CD4-positive, alpha-beta T cell (primary cell): Measurements from ENCODE around the gene TLE1. TPM values are rescaled to one million over a fixed set of nuclear protein-coding genes. Genes with fewer than 3 reads are reported as not detected.

Experiments used
- ATAC-seq: fragments of 200-7000 bp; cut with Tn5 transposase; one replicate; pipeline ENCODE4 v1.10.0; 2022; ENCODE audit warnings: mild to moderate bottlenecking; ENCODE audit not compliant: poor library complexity
- CTCF ChIA-PET: fragments of 350-600 bp; sonication (Branson Sonifier 250); formaldehyde crosslinking; loops from one replicate; lab custom pipeline; 2021; ENCODE audit warnings: antibody characterized with exemption, inconsistent platforms; lab: Charles Lee
- POLR2A ChIA-PET: fragments of 350-600 bp; sonication (Branson Sonifier 250); formaldehyde crosslinking; loops from one replicate; lab custom pipeline; 2021; ENCODE audit warnings: antibody characterized with exemption, inconsistent platforms; lab: Charles Lee
- DNase-seq, 14 experiments: peaks; one replicate each; pipeline ENCODE4 v3.0.0-alpha.2; 2013 to 2020; ENCODE audit warnings: mixed read lengths in 2 of 14
- H3K27ac ChIP-seq, 2 donors: one replicate each; pipeline versions ENCODE4 v1.5.1 to v1.7.0; 2013; ENCODE audit warnings: low read length in 2 of 2, low read depth in 1 of 2, mild to moderate bottlenecking in 1 of 2
- H3K27me3 ChIP-seq, 2 experiments: 1 replicate in 1 of 2; 2 replicates in 1 of 2; pipeline versions ENCODE4 v1.6.1 to v1.7.0; 2013; ENCODE audit warnings: low read length in 2 of 2, control low read depth in 1 of 2, mild to moderate bottlenecking in 1 of 2, moderate library complexity in 1 of 2; ENCODE audit not compliant: insufficient read depth in 2 of 2, control insufficient read depth in 1 of 2
- H3K36me3 ChIP-seq: one replicate; pipeline ENCODE4 v1.6.1; 2013; ENCODE audit warnings: low read length, control low read depth; ENCODE audit not compliant: insufficient read depth
- H3K4me1 ChIP-seq: one replicate; pipeline ENCODE4 v1.6.1; 2013; ENCODE audit warnings: low read length, control low read depth; ENCODE audit not compliant: insufficient read depth
- H3K4me3 ChIP-seq: one replicate; pipeline ENCODE4 v1.5.1; 2013; ENCODE audit warnings: mild to moderate bottlenecking, low read length, moderate library complexity
- H3K9me3 ChIP-seq, 2 experiments: 1 replicate in 1 of 2; 2 replicates in 1 of 2; pipeline versions ENCODE4 v1.6.1 to v1.7.0; 2013; ENCODE audit warnings: low read length in 2 of 2, mild to moderate bottlenecking in 2 of 2, control low read depth in 1 of 2, moderate library complexity in 1 of 2; ENCODE audit not compliant: control insufficient read depth in 1 of 2, insufficient read depth in 1 of 2
- H3K27ac Mint-ChIP-seq: one replicate; pipeline ENCODE4 v1.8.0; 2020; ENCODE audit warnings: mixed read lengths
- H3K27me3 Mint-ChIP-seq: one replicate; pipeline ENCODE4 v1.8.0; 2021; ENCODE audit warnings: mixed read lengths
- H3K36me3 Mint-ChIP-seq: one replicate; pipeline ENCODE4 v1.8.0; 2021; ENCODE audit warnings: low read depth, mixed read lengths
- H3K4me1 Mint-ChIP-seq: one replicate; pipeline ENCODE4 v1.8.0; 2021; ENCODE audit warnings: low read depth, mixed read lengths
- H3K4me3 Mint-ChIP-seq: one replicate; pipeline ENCODE4 v1.8.0; 2020; ENCODE audit warnings: mild to moderate bottlenecking, mixed read lengths
- H3K9me3 Mint-ChIP-seq: one replicate; pipeline ENCODE4 v1.8.0; 2020; ENCODE audit warnings: mixed read lengths
- intact Hi-C, 2 experiments: fragments of 100-400 bp; cut with DNase I in 1 of 2; cut with micrococcal nuclease in 1 of 2; formaldehyde crosslinking; loops; one replicate each; pipeline versions ENCODE4 v1.15.1 to v1.9.0; 2023 to 2025; cut with DNase I, micrococcal nuclease
- total RNA-seq, 174 experiments: library from RNA in 2 of 174; stranded (reverse) in 2 of 174; gene quantifications; one replicate each; pipeline ENCODE4 v1.2.3 and lab custom pipeline; 2021 to 2026
- TF ChIP-seq, protein P1 (sequence below): fragments of 200-600 bp; IDR thresholded peaks from one replicate; pipeline ENCODE4 v1.8.0; 2022; ENCODE audit warnings: antibody characterized with exemption, mild to moderate bottlenecking

The TLE1 gene
- total RNA-seq, 2 experiments from 2014 or later, result 3.4 to 3.5 TPM

DNA sequence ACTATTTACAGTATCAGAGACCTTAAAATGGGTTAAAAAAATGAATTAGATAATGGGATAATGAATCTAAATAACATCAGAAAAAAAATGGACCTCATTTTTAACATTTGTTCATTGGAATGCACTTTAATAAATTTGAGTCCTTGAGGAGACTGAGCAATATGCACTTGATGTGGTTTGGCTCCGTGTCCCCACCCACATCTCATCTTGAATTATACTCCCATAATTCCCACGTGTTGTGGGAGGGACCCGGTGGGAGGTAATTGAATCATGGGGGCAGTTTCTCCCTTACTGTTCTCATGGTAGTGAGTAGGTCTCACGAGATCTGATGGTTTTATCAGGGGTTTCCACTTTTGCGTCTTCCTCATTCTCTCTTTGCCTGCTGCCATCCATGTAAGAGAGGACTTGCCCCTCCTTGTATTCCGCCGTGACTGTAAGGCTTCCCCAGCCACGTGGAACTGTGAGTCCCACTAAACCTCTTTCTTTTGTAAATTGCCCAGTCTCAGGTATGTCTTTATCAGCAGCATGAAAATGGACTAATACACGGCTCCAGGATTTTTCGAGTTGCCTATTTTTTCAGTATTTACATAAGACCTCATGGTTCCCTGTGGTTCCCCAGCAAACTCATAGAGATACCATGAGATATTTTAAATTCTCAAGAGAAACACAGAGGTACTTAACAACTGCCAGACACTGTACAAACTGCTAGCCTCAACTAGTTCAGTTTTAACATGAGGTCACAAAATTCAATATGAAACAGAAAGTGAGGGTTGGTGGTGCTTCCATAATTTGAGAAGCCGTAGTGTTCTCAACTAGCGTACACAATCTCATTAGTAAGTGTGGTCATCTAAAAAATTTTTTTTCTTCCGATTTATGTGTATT lies 128.3 kb downstream of the TLE1 start:
- Histone ChIP-seq H3K36me3 (no peaks in the 10 kb centered on the region), H3K4me1 (no peaks in the 10 kb centered on the region), H3K4me3 (no peak overlapping the region), H3K27ac (no peak overlapping the region), H3K27me3 (no peaks in the 10 kb centered on the region), H3K9me3 (no peaks in the 10 kb centered on the region)
- Mint-ChIP-seq H3K4me3 (no peak overlapping the region), H3K4me1 (no peaks in the 10 kb centered on the region), H3K27me3 (no peaks in the 10 kb centered on the region), H3K9me3 (peaks cover 3% of the 10 kb centered on the region), H3K27ac (no peak overlapping the region), H3K36me3 (no peaks in the 10 kb centered on the region)
- TF ChIP-seq, protein P1, sequence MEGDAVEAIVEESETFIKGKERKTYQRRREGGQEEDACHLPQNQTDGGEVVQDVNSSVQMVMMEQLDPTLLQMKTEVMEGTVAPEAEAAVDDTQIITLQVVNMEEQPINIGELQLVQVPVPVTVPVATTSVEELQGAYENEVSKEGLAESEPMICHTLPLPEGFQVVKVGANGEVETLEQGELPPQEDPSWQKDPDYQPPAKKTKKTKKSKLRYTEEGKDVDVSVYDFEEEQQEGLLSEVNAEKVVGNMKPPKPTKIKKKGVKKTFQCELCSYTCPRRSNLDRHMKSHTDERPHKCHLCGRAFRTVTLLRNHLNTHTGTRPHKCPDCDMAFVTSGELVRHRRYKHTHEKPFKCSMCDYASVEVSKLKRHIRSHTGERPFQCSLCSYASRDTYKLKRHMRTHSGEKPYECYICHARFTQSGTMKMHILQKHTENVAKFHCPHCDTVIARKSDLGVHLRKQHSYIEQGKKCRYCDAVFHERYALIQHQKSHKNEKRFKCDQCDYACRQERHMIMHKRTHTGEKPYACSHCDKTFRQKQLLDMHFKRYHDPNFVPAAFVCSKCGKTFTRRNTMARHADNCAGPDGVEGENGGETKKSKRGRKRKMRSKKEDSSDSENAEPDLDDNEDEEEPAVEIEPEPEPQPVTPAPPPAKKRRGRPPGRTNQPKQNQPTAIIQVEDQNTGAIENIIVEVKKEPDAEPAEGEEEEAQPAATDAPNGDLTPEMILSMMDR, result no peak
- ATAC-seq (no peak), DNase-seq (no peak)
- ChIA-PET CTCF (interaction anchor here (0.6 kb wide), 1 partner anchor 349 kb away, joined by 3 read pairs; no protein-coding TSS in a partner anchor), POLR2A (no interaction called here)
- intact Hi-C loops, result no loop called here

GRCh38 chr9:81559709-81560108 lies 129.6 kb downstream of the TLE1 start:
- no peak for ATAC-seq
- Mint-ChIP-seq H3K9me3 (no peaks in the 10 kb centered on the region), H3K27ac (no peak overlapping the region), H3K4me1 (no peaks in the 10 kb centered on the region), H3K36me3 (no peaks in the 10 kb centered on the region), H3K27me3 (no peaks in the 10 kb centered on the region), H3K4me3 (no peak overlapping the region)
- ChIA-PET CTCF (no interaction called here), POLR2A (no interaction called here)
- TF ChIP-seq, protein P1, result no peak
- Histone ChIP-seq H3K9me3 (no peaks in the 10 kb centered on the region), H3K4me3 (no peak overlapping the region), H3K36me3 (no peaks in the 10 kb centered on the region), H3K27ac (no peak overlapping the region), H3K27me3 (no peaks in the 10 kb centered on the region), H3K4me1 (no peaks in the 10 kb centered on the region)
- intact Hi-C loops, result no loop called here
- DNase-seq, result no peak

GRCh38 chr9:81559197-81559596 lies 130.2 kb downstream of the TLE1 start:
- Mint-ChIP-seq H3K27me3 (no peaks in the 10 kb centered on the region), H3K36me3 (no peaks in the 10 kb centered on the region), H3K27ac (no peak overlapping the region), H3K4me1 (no peaks in the 10 kb centered on the region), H3K9me3 (no peaks in the 10 kb centered on the region), H3K4me3 (no peak overlapping the region)
- Histone ChIP-seq H3K36me3 (no peaks in the 10 kb centered on the region), H3K27ac (no peak overlapping the region), H3K27me3 (no peaks in the 10 kb centered on the region), H3K9me3 (no peaks in the 10 kb centered on the region), H3K4me1 (no peaks in the 10 kb centered on the region), H3K4me3 (no peak overlapping the region)
- DNase-seq (no peak), ATAC-seq (no peak)
- TF ChIP-seq, protein P1, result no peak
- intact Hi-C loops, result no loop called here
- CTCF ChIA-PET, result no interaction called here
- POLR2A ChIA-PET, result no interaction called here
